Fibroblast of villous mesenchyme (primary cell): ENCODE results near the gene BRINP3. TPM values are rescaled to one million over a fixed set of nuclear protein-coding genes. Genes with fewer than 3 reads are reported as not detected.

Experiments
- DNase-seq: peaks from one replicate; pipeline ENCODE4 v3.0.0-alpha.2; 2010; ENCODE audit warnings: low read depth
- H3K4me3 ChIP-seq: 2 replicates; pipeline ENCODE4 v1.5.1; 2011; ENCODE audit warnings: low read depth, mild to moderate bottlenecking, low read length
- total RNA-seq: library from RNA; depleted of rRNA; stranded (reverse); fragments of >200 nt; gene quantifications from 2 replicates; pipeline ENCODE4 v1.2.3, GENCODE V29; 2012
- TF ChIP-seq, protein P1 (sequence below): IDR thresholded peaks from 2 replicates; pipeline ENCODE4 v1.5.1; 2012; ENCODE audit warnings: low read depth, mild to moderate bottlenecking, low read length; ENCODE audit not compliant: insufficient read depth

BRINP3 gene
- total RNA-seq, 1 donor: not detected

DNA sequence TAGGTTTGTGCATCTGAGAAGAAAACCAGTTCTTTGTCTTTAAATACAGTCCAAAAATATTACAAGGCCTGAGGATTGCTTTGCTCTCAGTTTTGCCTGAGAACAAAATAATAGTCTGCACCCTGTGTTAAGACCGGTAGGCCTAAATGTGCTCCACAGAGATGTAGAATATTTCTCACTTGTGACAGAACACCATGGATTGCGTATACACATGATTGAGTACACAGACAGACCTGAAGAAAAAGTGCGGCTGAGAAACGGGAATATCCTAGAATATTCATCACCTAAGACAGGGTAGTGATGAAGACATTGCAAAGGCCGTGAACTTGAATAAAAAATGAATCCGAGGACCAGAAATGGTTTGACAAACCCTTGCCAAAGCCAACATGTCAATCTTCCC, 155.4 kb downstream of the BRINP3 start:
- TF ChIP-seq, protein P1, sequence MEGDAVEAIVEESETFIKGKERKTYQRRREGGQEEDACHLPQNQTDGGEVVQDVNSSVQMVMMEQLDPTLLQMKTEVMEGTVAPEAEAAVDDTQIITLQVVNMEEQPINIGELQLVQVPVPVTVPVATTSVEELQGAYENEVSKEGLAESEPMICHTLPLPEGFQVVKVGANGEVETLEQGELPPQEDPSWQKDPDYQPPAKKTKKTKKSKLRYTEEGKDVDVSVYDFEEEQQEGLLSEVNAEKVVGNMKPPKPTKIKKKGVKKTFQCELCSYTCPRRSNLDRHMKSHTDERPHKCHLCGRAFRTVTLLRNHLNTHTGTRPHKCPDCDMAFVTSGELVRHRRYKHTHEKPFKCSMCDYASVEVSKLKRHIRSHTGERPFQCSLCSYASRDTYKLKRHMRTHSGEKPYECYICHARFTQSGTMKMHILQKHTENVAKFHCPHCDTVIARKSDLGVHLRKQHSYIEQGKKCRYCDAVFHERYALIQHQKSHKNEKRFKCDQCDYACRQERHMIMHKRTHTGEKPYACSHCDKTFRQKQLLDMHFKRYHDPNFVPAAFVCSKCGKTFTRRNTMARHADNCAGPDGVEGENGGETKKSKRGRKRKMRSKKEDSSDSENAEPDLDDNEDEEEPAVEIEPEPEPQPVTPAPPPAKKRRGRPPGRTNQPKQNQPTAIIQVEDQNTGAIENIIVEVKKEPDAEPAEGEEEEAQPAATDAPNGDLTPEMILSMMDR: no peak
- no peak for DNase-seq

DNA sequence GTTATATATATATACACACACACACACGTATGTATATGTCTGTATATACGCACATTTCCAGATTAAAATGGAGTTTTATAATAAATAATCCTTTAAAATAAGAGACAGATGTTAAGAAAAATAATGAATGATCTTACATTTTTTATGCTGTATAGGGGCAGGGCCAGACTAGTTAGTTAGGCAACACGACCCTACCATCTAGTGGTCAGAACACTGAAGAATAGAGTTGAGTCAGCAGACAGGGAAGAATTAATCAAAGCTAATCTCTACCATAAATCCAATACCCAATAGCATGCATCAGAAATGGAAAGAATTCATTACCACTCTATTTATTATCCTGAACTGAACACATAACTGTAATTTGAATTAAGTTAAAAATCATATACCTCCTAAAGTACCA, 156.7 kb downstream of the BRINP3 start:
- peak; percentile 16 for DNase-seq
- TF ChIP-seq, protein P1: peak; percentile 24

More for the DNA sequence above, 155.4 kb downstream of the BRINP3 start:
- no peak overlapping the region for H3K4me3 ChIP-seq

DNA sequence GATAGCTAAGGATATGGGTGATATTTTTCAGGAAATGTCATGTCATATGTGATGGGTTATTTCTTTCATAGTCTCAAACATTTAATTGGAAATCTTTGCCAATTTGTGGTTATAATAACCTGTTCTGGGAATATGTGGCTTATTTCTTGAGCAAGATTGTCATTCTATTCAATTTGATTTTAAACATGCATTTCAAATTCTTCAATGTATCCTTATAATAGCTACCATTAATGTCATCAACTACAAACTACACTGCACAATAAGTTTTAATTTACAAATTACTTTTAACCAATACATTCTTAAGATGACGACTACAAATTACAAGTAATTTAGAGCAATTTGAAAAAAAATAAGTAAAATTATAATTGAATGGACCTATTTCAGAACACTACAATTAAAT, 164.9 kb downstream of the BRINP3 start:
- TF ChIP-seq, protein P1: no peak
- H3K4me3 ChIP-seq: no peak overlapping the region
- no peak for DNase-seq

More for the DNA sequence above, 156.7 kb downstream of the BRINP3 start:
- no peak overlapping the region for H3K4me3 ChIP-seq

DNA sequence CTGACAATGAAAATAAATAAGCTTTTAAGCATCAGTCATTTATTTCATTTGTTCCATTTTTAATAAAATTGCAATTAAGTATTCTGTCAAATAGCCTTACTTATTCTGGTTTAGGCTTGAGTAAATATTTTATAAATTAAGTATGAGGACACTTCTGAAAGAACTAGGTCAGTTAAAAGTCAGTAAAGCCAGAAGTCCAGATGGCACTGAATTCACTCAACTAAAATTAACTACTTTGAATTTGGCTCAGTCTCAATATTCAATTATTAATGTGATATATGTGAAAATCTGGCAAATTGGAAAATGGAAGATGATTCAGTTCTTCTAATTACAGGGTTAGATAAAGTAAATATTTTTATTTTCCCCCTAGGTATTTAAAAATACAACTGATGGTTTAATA, 174.2 kb downstream of the BRINP3 start:
- H3K4me3 ChIP-seq: no peak overlapping the region
- TF ChIP-seq, protein P1: no peak
- no peak for DNase-seq

DNA sequence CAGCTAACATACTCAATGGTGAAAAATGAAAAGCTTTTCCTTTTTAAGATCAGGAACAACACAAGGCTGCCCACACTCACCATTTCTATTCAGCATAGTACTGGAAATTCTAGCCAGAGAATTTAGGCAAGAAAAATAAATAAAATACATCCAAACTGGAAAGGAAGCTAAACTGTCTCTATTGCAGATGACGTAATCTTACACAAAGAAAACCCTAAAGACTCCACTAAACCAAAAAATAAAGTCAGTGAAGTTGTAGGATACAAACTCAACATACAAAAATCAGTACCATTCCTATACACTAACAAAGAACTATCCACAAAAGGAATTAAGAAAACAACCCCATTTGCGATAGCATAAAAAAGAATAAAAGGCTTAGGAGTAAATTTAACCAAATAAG, 181.2 kb downstream of the BRINP3 start:
- H3K4me3 ChIP-seq: no peak overlapping the region
- DNase-seq: no peak
- TF ChIP-seq, protein P1: no peak

DNA sequence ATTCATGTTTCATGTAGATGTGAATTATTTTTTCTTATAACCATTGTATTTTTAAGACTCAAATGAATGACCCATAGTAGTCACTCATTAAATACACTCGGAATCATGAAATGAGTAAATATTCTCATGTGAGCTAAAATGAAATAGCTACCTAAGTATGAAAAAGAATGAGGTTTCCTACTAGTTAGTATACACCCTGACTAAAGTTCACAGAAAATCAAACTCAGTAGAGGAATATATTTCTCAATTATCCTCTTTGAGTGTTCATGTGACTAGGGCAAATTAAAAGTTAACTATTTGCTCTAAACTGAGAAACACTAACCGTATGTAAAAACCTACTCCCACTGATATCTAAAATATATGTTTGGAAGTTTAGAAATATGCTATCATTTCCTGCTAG, 187.8 kb downstream of the BRINP3 start:
- no peak for DNase-seq
- TF ChIP-seq, protein P1: no peak
- no peak overlapping the region for H3K4me3 ChIP-seq

DNA sequence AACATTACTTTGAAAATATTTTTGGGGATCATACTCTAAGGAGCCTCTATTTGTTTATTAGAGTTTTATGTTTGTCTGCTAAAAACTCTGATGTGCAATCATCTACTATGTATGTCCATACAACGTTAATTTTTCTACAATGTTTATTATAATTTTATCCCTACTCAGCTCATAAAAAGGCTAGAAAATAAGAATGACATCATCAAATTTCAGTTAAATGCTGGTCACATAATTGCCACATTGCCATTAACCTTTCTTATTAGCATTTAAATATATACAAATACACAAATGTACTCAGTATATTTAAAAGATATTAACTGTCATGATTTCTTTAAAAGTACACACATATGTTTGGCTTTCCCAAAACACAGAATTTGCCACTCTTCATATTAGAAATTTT, 191.6 kb downstream of the BRINP3 start:
- H3K4me3 ChIP-seq: no peak overlapping the region
- TF ChIP-seq, protein P1: no peak
- DNase-seq: no peak
